ENCODE measurements around the gene COL10A1. TPM values are rescaled to one million over a fixed set of nuclear protein-coding genes. Genes with fewer than 3 reads are reported as not detected.

COL10A1 gene
- total RNA-seq, 1 donor from 2014 or later, result not detected

GRCh38 chr6:116157391-116157790, 31.5 kb upstream of the COL10A1 start:
- Mint-ChIP-seq H3K27ac (ENCODE audit: unreplicated experiment) (no peak overlapping the region), H3K36me3 (ENCODE audit: unreplicated experiment) (no peaks in the 10 kb centered on the region), H3K9me3 (ENCODE audit: unreplicated experiment) (no peaks in the 10 kb centered on the region), H3K4me3 (ENCODE audit: unreplicated experiment) (no peak overlapping the region), H3K4me1 (ENCODE audit: low read depth, unreplicated experiment) (no peaks in the 10 kb centered on the region), H3K27me3 (ENCODE audit: unreplicated experiment) (no peaks in the 10 kb centered on the region)
- DNase-seq, result no peak
- TF ChIP-seq CTCF (IDR thresholded peaks at IDR 0.05; ENCODE audit: partially characterized antibody, unreplicated experiment), result no peak

- H3K27me3 Mint-ChIP-seq (ENCODE audit: unreplicated experiment), result no peaks in the 10 kb centered on the region
- no peak overlapping the region for H3K4me3 Mint-ChIP-seq (ENCODE audit: unreplicated experiment)
- no peak for TF ChIP-seq CTCF (IDR thresholded peaks at IDR 0.05; ENCODE audit: partially characterized antibody, unreplicated experiment)
- no peak overlapping the region for H3K27ac Mint-ChIP-seq (ENCODE audit: unreplicated experiment)
- no peak for DNase-seq
- H3K9me3 Mint-ChIP-seq (ENCODE audit: unreplicated experiment), result no peaks in the 10 kb centered on the region
- no peaks in the 10 kb centered on the region for H3K36me3 Mint-ChIP-seq (ENCODE audit: unreplicated experiment)
- H3K4me1 Mint-ChIP-seq (ENCODE audit: low read depth, unreplicated experiment), result no peaks in the 10 kb centered on the region
Measured at GRCh38 chr6:116156405-116157326, 30.7 kb upstream of the COL10A1 start.

GRCh38 chr6:116154887-116155286, 29.0 kb upstream of the COL10A1 start:
- Mint-ChIP-seq H3K4me3 (ENCODE audit: unreplicated experiment) (no peak overlapping the region), H3K4me1 (ENCODE audit: low read depth, unreplicated experiment) (no peaks in the 10 kb centered on the region), H3K27ac (ENCODE audit: unreplicated experiment) (no peak overlapping the region), H3K36me3 (ENCODE audit: unreplicated experiment) (no peaks in the 10 kb centered on the region), H3K27me3 (ENCODE audit: unreplicated experiment) (no peaks in the 10 kb centered on the region), H3K9me3 (ENCODE audit: unreplicated experiment) (no peaks in the 10 kb centered on the region)
- TF ChIP-seq CTCF (IDR thresholded peaks at IDR 0.05; ENCODE audit: partially characterized antibody, unreplicated experiment), result no peak
- no peak for DNase-seq

- no peaks in the 10 kb centered on the region for H3K4me1 Mint-ChIP-seq (ENCODE audit: low read depth, unreplicated experiment)
- no peak for DNase-seq
- H3K36me3 Mint-ChIP-seq (ENCODE audit: unreplicated experiment), result no peaks in the 10 kb centered on the region
- no peaks in the 10 kb centered on the region for H3K9me3 Mint-ChIP-seq (ENCODE audit: unreplicated experiment)
- TF ChIP-seq CTCF (IDR thresholded peaks at IDR 0.05; ENCODE audit: partially characterized antibody, unreplicated experiment), result no peak
- no peak overlapping the region for H3K4me3 Mint-ChIP-seq (ENCODE audit: unreplicated experiment)
- H3K27me3 Mint-ChIP-seq (ENCODE audit: unreplicated experiment), result no peaks in the 10 kb centered on the region
- H3K27ac Mint-ChIP-seq (ENCODE audit: unreplicated experiment), result no peak overlapping the region
Measured at GRCh38 chr6:116152620-116153019, 26.7 kb upstream of the COL10A1 start.
